H1 (cell line): Measurements from ENCODE around the gene SLC44A1. TPM values are rescaled to one million over a fixed set of nuclear protein-coding genes. Genes with fewer than 3 reads are reported as not detected.
A peak's percentile ranks its signal among the peaks of the same experiment; 100 is the strongest.

Experiments used
- CTCF ChIA-PET: fragments of 300-600 bp; sonication (Branson Sonifier 250); formaldehyde crosslinking; loops from one replicate; lab custom pipeline; 2021; ENCODE audit not compliant: partially characterized antibody; lab: Charles Lee
- POLR2A ChIA-PET: fragments of 300-600 bp; sonication (Branson Sonifier 250); formaldehyde crosslinking; loops from one replicate; lab custom pipeline; 2021; ENCODE audit warnings: inconsistent platforms; ENCODE audit not compliant: partially characterized antibody; lab: Charles Lee
- DNase-seq, 2 experiments: peaks; one replicate each; pipeline versions ENCODE4 v3.0.0 to v3.0.0-alpha.2; 2010 to 2022; ENCODE audit warnings: low spot score in 2 of 2, low read depth in 1 of 2, mixed read lengths in 1 of 2
- FAIRE-seq: peaks from 2 replicates; lab custom pipeline; 2011; peaks lifted over from hg19 to GRCh38; lab: Jason Lieb, UNC
- H2AFZ ChIP-seq: 2 replicates; pipeline ENCODE4 v1.8.1; 2012; ENCODE audit warnings: low read length, inconsistent platforms
- H2AK5ac ChIP-seq: 2 replicates; pipeline ENCODE4 v1.6.1; 2013; ENCODE audit warnings: low read depth, low read length
- H2BK120ac ChIP-seq: replicated peaks from 2 replicates; pipeline ENCODE3; 2013; ENCODE audit warnings: low read depth, low read length, inconsistent platforms
- H2BK12ac ChIP-seq: 2 replicates; pipeline ENCODE4 v1.6.1; 2013; ENCODE audit warnings: low read depth, low read length
- H2BK15ac ChIP-seq: 2 replicates; pipeline ENCODE4 v1.6.1; 2013; ENCODE audit warnings: low read length
- H2BK20ac ChIP-seq: 2 replicates; pipeline ENCODE4 v1.6.1; 2013; ENCODE audit warnings: low read length
- H2BK5ac ChIP-seq: 2 replicates; pipeline ENCODE4 v1.6.1; 2013; ENCODE audit warnings: low read depth, low read length
- H3K14ac ChIP-seq: 2 replicates; pipeline ENCODE4 v1.6.1; 2013; ENCODE audit warnings: inconsistent platforms; ENCODE audit not compliant: insufficient read length
- H3K18ac ChIP-seq: 2 replicates; pipeline ENCODE4 v1.6.1; 2013; ENCODE audit warnings: low read length; ENCODE audit errors: extremely low read depth
- H3K23ac ChIP-seq: 2 replicates; pipeline ENCODE4 v1.6.1; 2013; ENCODE audit warnings: inconsistent platforms; ENCODE audit not compliant: insufficient read length
- H3K23me2 ChIP-seq: 2 replicates; pipeline ENCODE4 v1.6.1; 2013; ENCODE audit warnings: low read depth, low read length
- H3K27ac ChIP-seq: 2 replicates; pipeline ENCODE4 v1.6.1; 2011; ENCODE audit warnings: low read depth, low read length, inconsistent platforms
- H3K27me3 ChIP-seq, 4 experiments: replicated peaks in 1 of 4; 1 replicate in 1 of 4; 2 replicates in 3 of 4; pipeline versions ENCODE4 v1.6.1 to v1.8.1; 2011 to 2013; ENCODE audit warnings: low read length in 3 of 4, mild to moderate bottlenecking in 3 of 4, inconsistent platforms in 2 of 4, mixed read lengths in 2 of 4, moderate library complexity in 1 of 4; ENCODE audit not compliant: control insufficient read depth in 3 of 4, insufficient read depth in 3 of 4; ENCODE audit errors: extremely low read depth in 1 of 4
- H3K36me3 ChIP-seq, 4 experiments: 2 replicates each; pipeline versions ENCODE4 v1.6.1 to v1.8.1; 2011 to 2013; ENCODE audit warnings: mild to moderate bottlenecking in 4 of 4, low read length in 3 of 4, moderate library complexity in 2 of 4, control low read depth in 1 of 4, inconsistent platforms in 1 of 4; ENCODE audit not compliant: insufficient read depth in 4 of 4, control insufficient read depth in 2 of 4
- H3K4ac ChIP-seq: replicated peaks from 2 replicates; pipeline ENCODE3; 2013; ENCODE audit warnings: low read length, low read depth, mixed read lengths, inconsistent platforms; ENCODE audit not compliant: insufficient read length
- H3K4me1 ChIP-seq, 4 experiments: replicated peaks in 1 of 4; 1 replicate in 1 of 4; 2 replicates in 3 of 4; pipeline versions ENCODE4 v1.6.1 to v1.8.1; 2011 to 2013; ENCODE audit warnings: low read length in 3 of 4, inconsistent platforms in 2 of 4, mixed read lengths in 1 of 4; ENCODE audit not compliant: insufficient read depth in 4 of 4, control insufficient read depth in 3 of 4
- H3K4me2 ChIP-seq, 2 experiments: 2 replicates each; pipeline versions ENCODE4 v1.6.1 to v1.8.1; 2011 to 2013; ENCODE audit warnings: low read depth in 2 of 2, low read length in 2 of 2, control low read depth in 1 of 2, inconsistent platforms in 1 of 2, mild to moderate bottlenecking in 1 of 2; ENCODE audit not compliant: insufficient read depth in 1 of 2
- H3K4me3 ChIP-seq, 4 experiments: fragments of 200-600, 300-600 bp in 1 of 4; sonication (generic), shearing (Covaris generic), sonication (Bioruptor Twin) in 1 of 4; 2 replicates each; pipeline versions ENCODE4 v1.5.1 to v1.8.1; 2011 to 2016; ENCODE audit warnings: low read length in 4 of 4, low read depth in 3 of 4, control low read depth in 2 of 4, inconsistent platforms in 2 of 4, mild to moderate bottlenecking in 2 of 4, mixed read lengths in 1 of 4, moderate library complexity in 1 of 4; ENCODE audit not compliant: insufficient read depth in 2 of 4; ENCODE audit errors: extremely low read depth in 1 of 4
- H3K56ac ChIP-seq: replicated peaks from 2 replicates; pipeline ENCODE3; 2013; ENCODE audit warnings: low read depth, mild to moderate bottlenecking, mixed read lengths, low read length, inconsistent platforms; ENCODE audit not compliant: insufficient read length
- H3K79me1 ChIP-seq: 2 replicates; pipeline ENCODE4 v1.6.1; 2013; ENCODE audit warnings: low read depth, low read length, control low read depth
- H3K79me2 ChIP-seq, 2 experiments: 2 replicates each; pipeline versions ENCODE4 v1.6.1 to v1.8.1; 2012 to 2013; ENCODE audit warnings: low read length in 2 of 2, mild to moderate bottlenecking in 2 of 2, inconsistent platforms in 1 of 2; ENCODE audit not compliant: insufficient read depth in 2 of 2, control insufficient read depth in 1 of 2
- H3K9ac ChIP-seq, 4 experiments: replicated peaks in 1 of 4; 1 replicate in 1 of 4; 2 replicates in 3 of 4; pipeline versions ENCODE4 v1.6.1 to v1.8.1; 2011 to 2013; ENCODE audit warnings: low read depth in 3 of 4, low read length in 3 of 4, control low read depth in 2 of 4, mild to moderate bottlenecking in 2 of 4, moderate library complexity in 2 of 4, inconsistent platforms in 1 of 4; ENCODE audit errors: extremely low read depth in 1 of 4
- H3K9me3 ChIP-seq, 2 experiments: 2 replicates each; pipeline versions ENCODE4 v1.6.1 to v1.8.1; 2012 to 2013; ENCODE audit warnings: mild to moderate bottlenecking in 2 of 2, moderate library complexity in 2 of 2, control low read depth in 1 of 2, inconsistent platforms in 1 of 2, low read depth in 1 of 2, low read length in 1 of 2, mixed read lengths in 1 of 2; ENCODE audit not compliant: insufficient read depth in 2 of 2
- H4K20me1 ChIP-seq, 2 experiments: replicated peaks in 1 of 2; 2 replicates each; pipeline versions ENCODE3 to v1.8.1; 2011 to 2013; ENCODE audit warnings: inconsistent platforms in 2 of 2, low read length in 2 of 2, mild to moderate bottlenecking in 1 of 2; ENCODE audit not compliant: insufficient read depth in 2 of 2, control insufficient read depth in 1 of 2
- H4K5ac ChIP-seq: 2 replicates; pipeline ENCODE4 v1.6.1; 2013; ENCODE audit warnings: low read length, low read depth, mixed read lengths, inconsistent platforms; ENCODE audit not compliant: insufficient read length
- H4K8ac ChIP-seq: 2 replicates; pipeline ENCODE4 v1.8.0; 2013; ENCODE audit warnings: mild to moderate bottlenecking, moderate library complexity, low read length, inconsistent platforms; ENCODE audit not compliant: insufficient read depth; ENCODE audit errors: extremely low read depth
- H4K91ac ChIP-seq: replicated peaks from 2 replicates; pipeline ENCODE3; 2013; ENCODE audit warnings: low read length, mixed read lengths, inconsistent platforms; ENCODE audit not compliant: insufficient read length
- BCL11A ChIP-seq, 2 experiments: IDR thresholded peaks; one replicate each; pipeline ENCODE4 v1.6.1; 2011; ENCODE audit warnings: low read depth in 2 of 2, low read length in 2 of 2, mild to moderate bottlenecking in 2 of 2
- CREB1 ChIP-seq: IDR thresholded peaks from 2 replicates; pipeline ENCODE4 v1.6.1; 2012; ENCODE audit warnings: inconsistent platforms
- CTBP2 ChIP-seq: IDR thresholded peaks from 2 replicates; pipeline ENCODE4 v1.7.0; 2011; ENCODE audit warnings: borderline replicate concordance, mild to moderate bottlenecking, moderate library complexity, mixed read lengths, low read length; ENCODE audit not compliant: insufficient read depth, insufficient read length
- GABPA ChIP-seq: IDR thresholded peaks from 2 replicates; pipeline ENCODE4 v1.6.1; 2011; ENCODE audit warnings: mild to moderate bottlenecking, low read length, moderate library complexity, borderline replicate concordance; ENCODE audit not compliant: insufficient read depth
- HDAC6 ChIP-seq: IDR thresholded peaks from one replicate; pipeline ENCODE4 v1.7.1; 2012; ENCODE audit warnings: low read depth, mild to moderate bottlenecking, inconsistent platforms, low read length, moderate library complexity
- JUN ChIP-seq: IDR thresholded peaks from 2 replicates; pipeline ENCODE4 v1.6.1; 2011; ENCODE audit warnings: low read depth, mild to moderate bottlenecking, improper control_type of control experiment, low read length
- RNF2 ChIP-seq: fragments of 200-900, 300-1000 bp; sonication (generic); IDR thresholded peaks from 2 replicates; pipeline ENCODE4 v1.7.1; 2016; ENCODE audit warnings: borderline replicate concordance, low read depth, mild to moderate bottlenecking, antibody characterized with exemption, low read length; ENCODE audit not compliant: poor library complexity, severe bottlenecking; ENCODE audit errors: missing control alignments
- SAP30 ChIP-seq: fragments of 300-600 bp; sonication (generic); IDR thresholded peaks from 2 replicates; pipeline ENCODE4 v1.7.1; 2012; ENCODE audit warnings: low read length, moderate library complexity, mild to moderate bottlenecking, inconsistent platforms; ENCODE audit not compliant: insufficient read depth, insufficient replicate concordance
- SP2 ChIP-seq: IDR thresholded peaks from 2 replicates; pipeline ENCODE4 v1.6.1; 2012; ENCODE audit warnings: mild to moderate bottlenecking, low read length, inconsistent platforms
- TCF12 ChIP-seq: IDR thresholded peaks from 2 replicates; pipeline ENCODE4 v1.6.1; 2011; ENCODE audit warnings: low read depth, mild to moderate bottlenecking, low read length
- TEAD4 ChIP-seq: IDR thresholded peaks from 2 replicates; pipeline ENCODE4 v1.6.1; 2012; ENCODE audit warnings: low read depth, low read length, inconsistent platforms, mixed read lengths
- YY1 ChIP-seq: IDR thresholded peaks from 2 replicates; pipeline ENCODE4 v1.6.1; 2011; ENCODE audit warnings: low read depth, mild to moderate bottlenecking, low read length
- WGBS, 2 experiments: shearing (Covaris generic) in 1 of 2; methylation state at CpG; one replicate each; pipeline versions ENCODE4 v1.1.6 to v1.1.7; 2013 to 2015; ENCODE audit warnings: low lambda C conversion rate in 2 of 2, mixed read lengths in 2 of 2, inconsistent platforms in 1 of 2, low coverage in 1 of 2, missing lambda C conversion rate in 1 of 2; ENCODE audit not compliant: insufficient replicate concordance in 2 of 2, insufficient coverage in 1 of 2, insufficient read length in 1 of 2; ENCODE audit errors: extremely low coverage in 1 of 2, missing lambda C conversion rate in 1 of 2; 5-methylcytosine and 5-hydroxymethylcytosine counted together
- polyA plus RNA-seq, 7 experiments: library from polyadenylated mRNA; depleted of rRNA in 3 of 7; stranded (reverse) in 5 of 7; unstranded in 2 of 7; fragments of >200 nt in 5 of 7; fragments of 200-250 nt in 2 of 7; gene quantifications; 1 replicate in 5 of 7; 2 replicates in 1 of 7; 4 replicates in 1 of 7; pipeline versions ENCODE4 v1.2.1 to v1.2.3, GENCODE V29; 2011 to 2013; ENCODE audit warnings: missing spikeins in 2 of 7, mixed read lengths in 2 of 7
- total RNA-seq: library from RNA; stranded (reverse); fragmentation: NEBNext Ultra II Directional; extraction: Animal tissue kit (Norgen Biotek cat#: 25700); gene quantifications from 2 replicates; pipeline ENCODE4 v1.2.1, GENCODE V29; 2021

SLC44A1 gene
- total and polyA plus RNA-seq, 2 of the 8 experiments (the other 6 are each of a cell fraction or from before 2014, with no cell fraction given) = 30.5 to 71.2 TPM

DNA sequence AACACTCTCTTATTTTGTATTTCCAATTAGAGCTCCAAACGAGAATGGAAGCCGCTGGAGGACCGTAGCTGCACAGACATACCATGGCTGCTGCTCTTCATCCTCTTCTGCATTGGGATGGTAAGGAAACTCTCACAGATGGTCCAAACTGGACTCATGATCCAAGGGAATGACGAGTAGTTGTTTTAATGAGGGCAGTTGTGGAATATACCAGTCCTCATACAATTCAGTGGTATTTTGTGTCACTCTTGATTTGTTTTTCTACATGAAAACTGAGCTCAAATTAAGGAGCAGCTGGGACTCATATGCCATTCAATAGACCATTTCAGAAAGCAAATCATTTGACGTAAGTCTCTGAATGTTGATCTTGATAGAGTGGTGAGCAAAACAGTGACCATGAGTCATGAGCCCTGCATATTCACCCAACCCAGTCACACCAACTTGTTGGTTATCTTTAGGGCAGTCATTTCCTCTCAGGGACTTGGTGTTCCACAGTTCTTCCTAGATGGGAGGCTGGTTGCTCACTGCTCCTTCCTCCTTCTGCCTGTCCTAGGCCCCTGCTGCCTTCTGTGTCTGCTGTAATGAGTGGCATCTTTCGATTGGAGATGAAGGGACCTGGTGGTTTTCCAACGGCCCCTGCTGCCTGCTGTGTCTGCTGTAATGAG is 54.9 kb downstream of the SLC44A1 start:
- H3K27ac ChIP-seq = peak overlapping the region; percentile 22; the same call in 1 of the 2 replicates
- WGBS, 2 experiments = 97% methylated on average over 7 of the region's 7 CpGs; no CpG with 5 or more reads in 1 of the 2 experiments
- no peak overlapping the region for H3K4me3 ChIP-seq
- H3K14ac ChIP-seq = no peak overlapping the region
- no peak overlapping the region for H4K91ac ChIP-seq
- ChIA-PET CTCF (interaction anchor here (0.6 to 1.4 kb wide), 3 partner anchors 9 to 54 kb away, joined by 3 to 6 read pairs (median 3); no protein-coding TSS in a partner anchor), POLR2A (interaction anchor here (1.2 to 4.2 kb wide), 4 partner anchors 15 to 106 kb away, joined by 3 to 16 read pairs (median 4); partner anchors contain the start of gene SLC44A1)
- no peaks in the 10 kb centered on the region for H4K20me1 ChIP-seq
- H3K4me1 ChIP-seq = peaks cover 0 to 27% (median 14%) of the 10 kb centered on the region in 4 experiments; a peak in 6 of 7 replicates
- H4K5ac ChIP-seq = no peak overlapping the region
- H4K8ac ChIP-seq = no peak overlapping the region
- DNase-seq = no peak
- no peaks in the 10 kb centered on the region for H3K9me3 ChIP-seq
- no peaks in the 10 kb centered on the region for H3K27me3 ChIP-seq
- no peak overlapping the region for H3K56ac ChIP-seq
- peak overlapping the region; percentile 58 for H3K4ac ChIP-seq
- no peak overlapping the region for H2AFZ ChIP-seq
- peaks cover 0 to 66% of the 10 kb centered on the region in 2 experiments; a peak in 2 of 4 replicates for H3K79me2 ChIP-seq
- H2BK12ac ChIP-seq = peak overlapping the region; percentile 3; the same call in 1 of the 2 replicates
- H2BK5ac ChIP-seq = no peak overlapping the region
- peaks cover 6% of the 10 kb centered on the region for H3K79me1 ChIP-seq
- H2BK15ac ChIP-seq = no peak overlapping the region
- no peak overlapping the region for H3K9ac ChIP-seq
- no peak overlapping the region for H3K18ac ChIP-seq
- H3K23ac ChIP-seq = no peak overlapping the region
- H2AK5ac ChIP-seq = no peak overlapping the region; the same call in 1 of the 2 replicates
- H2BK20ac ChIP-seq = no peak overlapping the region
- peak overlapping the region; percentile 48 for H2BK120ac ChIP-seq
- H3K4me2 ChIP-seq = no peak overlapping the region
- peaks cover 4 to 34% (median 14%) of the 10 kb centered on the region in 4 experiments; a peak in 6 of 8 replicates for H3K36me3 ChIP-seq
- no peaks in the 10 kb centered on the region for H3K23me2 ChIP-seq
- FAIRE-seq = no peak
- TF ChIP-seq YY1 (no peak), CTBP2 (no peak), HDAC6 (no peak), JUN (no peak), CREB1 (no peak), SAP30 (no peak), BCL11A (IDR thresholded peaks at IDR 0.05; ENCODE audit: low read depth in 2 of 2, low read length in 2 of 2) (no peak), SP2 (no peak), GABPA (no peak), RNF2 (no peak), TCF12 (no peak), TEAD4 (no peak)
